K562 (cell line): ENCODE data around the gene GAMT. TPM values are rescaled to one million over a fixed set of nuclear protein-coding genes. Genes with fewer than 3 reads are reported as not detected.

Experiments
- ATAC-seq: fragments of 200-7000 bp; cut with Tn5 transposase; 3 replicates; pipeline ENCODE4 v1.9.1; 2020; ENCODE audit warnings: moderate library complexity
- BruUV-seq: library from RNA; stranded (reverse); fragments of 400-500 nt; replicated peaks from 2 replicates; lab custom pipeline; 2021; lab: Mats Ljungman, UMichigan
- CTCF ChIA-PET: fragments of 300-600 bp; formaldehyde crosslinking; extraction: SDS; loops from one replicate; lab custom pipeline; 2021; ENCODE audit warnings: low intra/inter-chr PET ratio; lab: Yijun Ruan, JAX
- POLR2A ChIA-PET: fragments of 300-600, 350-650 bp; sonication (Branson Sonifier 250); formaldehyde crosslinking; extraction: SDS; loops from one replicate; lab custom pipeline; 2021; ENCODE audit warnings: antibody characterized with exemption, inconsistent platforms; lab: Yijun Ruan, JAX
- DNase-seq, 4 experiments: peaks; one replicate each; pipeline versions ENCODE4 v3.0.0 to v3.0.0-alpha.2; 2011 to 2018; ENCODE audit warnings: low spot score in 3 of 4, mixed read lengths in 3 of 4; ENCODE audit errors: extremely low read depth in 1 of 4
- FAIRE-seq: peaks from 2 replicates; lab custom pipeline; 2011; peaks lifted over from hg19 to GRCh38; lab: Jason Lieb, UNC
- H2AFZ ChIP-seq: 2 replicates; pipeline ENCODE4 v1.6.0; 2011; ENCODE audit warnings: low read depth, low read length, control low read depth, inconsistent platforms
- H3K27ac ChIP-seq: fragments of 200-600 bp; 3 replicates; pipeline ENCODE4 v1.8.0; 2011; ENCODE audit warnings: low read depth, mild to moderate bottlenecking, control low read depth, inconsistent platforms, low read length, moderate library complexity, mixed read lengths; ENCODE audit errors: extremely low read depth
- H3K27me3 ChIP-seq, 2 experiments: fragments of 300-600 bp in 1 of 2; 2 replicates in 1 of 2; 3 replicates in 1 of 2; pipeline versions ENCODE4 v1.6.0 to v1.8.0; 2011; ENCODE audit warnings: inconsistent platforms in 2 of 2, low read length in 2 of 2, mild to moderate bottlenecking in 1 of 2, mixed read lengths in 1 of 2, moderate library complexity in 1 of 2; ENCODE audit not compliant: control insufficient read depth in 2 of 2, insufficient read depth in 2 of 2
- H3K36me3 ChIP-seq: fragments of 300-600 bp; 3 replicates; pipeline ENCODE4 v1.8.0; 2011; ENCODE audit warnings: mild to moderate bottlenecking, low read length, inconsistent platforms; ENCODE audit not compliant: control insufficient read depth, insufficient read depth
- H3K4me1 ChIP-seq, 2 experiments: fragments of 200-600 bp in 1 of 2; replicated peaks in 1 of 2; 2 replicates in 1 of 2; 3 replicates in 1 of 2; pipeline versions ENCODE4 v1.5.1 to v1.8.0; 2011; ENCODE audit warnings: inconsistent platforms in 2 of 2, low read length in 2 of 2, mild to moderate bottlenecking in 1 of 2, mixed read lengths in 1 of 2, moderate library complexity in 1 of 2; ENCODE audit not compliant: control insufficient read depth in 2 of 2, insufficient read depth in 2 of 2
- H3K4me2 ChIP-seq: 2 replicates; pipeline ENCODE4 v1.6.1; 2011; ENCODE audit warnings: low read length, control low read depth, inconsistent platforms, mixed read lengths; ENCODE audit not compliant: insufficient read depth
- H3K4me3 ChIP-seq: fragments of 200-600 bp; sonication (generic), shearing (Covaris generic); 2 replicates; pipeline ENCODE4 v1.5.1; 2016; ENCODE audit warnings: control low read depth, inconsistent platforms
- H3K79me2 ChIP-seq: fragments of 200-600 bp; 3 replicates; pipeline ENCODE4 v1.8.0; 2011; ENCODE audit warnings: low read length, inconsistent platforms; ENCODE audit not compliant: control insufficient read depth, insufficient read depth
- H3K9ac ChIP-seq, 2 experiments: 2 replicates each; pipeline versions ENCODE4 v1.6.0 to v1.6.1; 2011; ENCODE audit warnings: low read depth in 2 of 2, low read length in 2 of 2, control low read depth in 1 of 2, inconsistent platforms in 1 of 2, mild to moderate bottlenecking in 1 of 2, mixed read lengths in 1 of 2; ENCODE audit not compliant: insufficient read depth in 1 of 2
- H3K9me1 ChIP-seq: one replicate; pipeline ENCODE4 v1.6.0; 2011; ENCODE audit warnings: inconsistent platforms, mild to moderate bottlenecking, low read length, moderate library complexity; ENCODE audit not compliant: control insufficient read depth, insufficient read depth
- H3K9me3 ChIP-seq: replicated peaks from 2 replicates; pipeline ENCODE4 v1.5.1; 2011; ENCODE audit warnings: low read depth, low read length, inconsistent platforms; ENCODE audit not compliant: control insufficient read depth, insufficient read depth
- H4K20me1 ChIP-seq: replicated peaks from 2 replicates; pipeline ENCODE4 v1.6.1; 2011; ENCODE audit warnings: low read length, inconsistent platforms, mixed read lengths; ENCODE audit not compliant: control insufficient read depth, insufficient read depth
- CTCF ChIP-seq, 3 experiments: IDR thresholded peaks in 2 of 3; conservative IDR thresholded peaks in 1 of 3; 2 replicates each; pipeline ENCODE4 v1.5.1; 2011 to 2012; ENCODE audit warnings: low read length in 3 of 3, mild to moderate bottlenecking in 3 of 3, control low read depth in 2 of 3, improper control_type of control experiment in 1 of 3, inconsistent platforms in 1 of 3, low read depth in 1 of 3, mixed read lengths in 1 of 3, moderate library complexity in 1 of 3; ENCODE audit not compliant: insufficient read depth in 2 of 3
- ZBTB33 ChIP-seq: sonication (generic); formaldehyde crosslinking; IDR thresholded peaks from 2 replicates; pipeline ENCODE4 v1.8.1; 2023; ENCODE audit warnings: mild to moderate bottlenecking, missing genetic modification reagents
- ZNF707 ChIP-seq: fragments of 250-450 bp; sonication (Bioruptor Pico); conservative IDR thresholded peaks from 2 replicates; pipeline ENCODE4 v1.8.0; 2022; ENCODE audit warnings: inconsistent platforms, mild to moderate bottlenecking, moderate library complexity
- WGBS: fragments of 100-300 bp; shearing (Covaris generic); methylation state at CpG from one replicate; pipeline ENCODE4 v1.1.6; 2016; ENCODE audit warnings: low coverage, mixed read lengths; ENCODE audit not compliant: insufficient coverage; ENCODE audit errors: missing lambda C conversion rate; 5-methylcytosine and 5-hydroxymethylcytosine counted together
- in situ Hi-C: fragments of 300-500 bp; cut with MboI; formaldehyde crosslinking; loops from 4 replicates; pipeline ENCODE4 v1.15.0; 2018; ENCODE audit warnings: inconsistent platforms, mixed read lengths
- intact Hi-C: fragments of 100-400 bp; cut with micrococcal nuclease; formaldehyde crosslinking; loops from 2 replicates; pipeline ENCODE4 v1.14.2; 2022
- polyA plus RNA-seq, 8 experiments: library from polyadenylated mRNA; depleted of rRNA in 4 of 8; stranded (reverse) in 5 of 8; unstranded in 3 of 8; fragments of >200 nt; fragmentation: Nextera tagmentation in 2 of 8; fragmentation: Illumina TruSeq in 1 of 8; extraction: Ambion mirVana in 2 of 8; extraction: Trizol in 1 of 8; gene quantifications; 2 replicates each; pipeline versions ENCODE4 v1.2.1 to v1.2.3, GENCODE V29; 2011 to 2014; ENCODE audit warnings: inconsistent platforms in 1 of 8, missing spikeins in 1 of 8
- total RNA-seq, 7 experiments: library from RNA; depleted of rRNA in 6 of 7; stranded (reverse); fragments of >200 nt in 6 of 7; fragmentation: Illumina TruSeq in 2 of 7; extraction: Trizol in 2 of 7; gene quantifications; 2 replicates each; pipeline versions ENCODE4 v1.2.1 to v1.2.3, GENCODE V29; 2011 to 2021; ENCODE audit warnings: low replicate concordance in 1 of 7

The GAMT gene
- total and polyA plus RNA-seq, 9 of the 15 experiments (the other 6 are each of a cell fraction or from before 2014, with no cell fraction given), result 1.3 to 35.3 (median 27.2) TPM

GRCh38 chr19:1377965-1378785, 23.2 kb downstream of the GAMT start:
- peak; percentile 31; the same call in 2 of the 3 replicates for ATAC-seq
- 88% methylated on average over 19 of the region's 33 CpGs for WGBS
- H3K79me2 ChIP-seq, result no peaks in the 10 kb centered on the region
- peaks cover 0 to 40% of the 10 kb centered on the region in 2 experiments; a peak in 2 of 5 replicates for H3K4me1 ChIP-seq
- FAIRE-seq, result no peak
- H3K36me3 ChIP-seq, result peaks cover 33% of the 10 kb centered on the region
- no peaks in the 10 kb centered on the region; the same call in 1 of the 2 replicates for H4K20me1 ChIP-seq
- 0 out of 4 replicates have a peak overlapping the region, but pooled peaks of 1 of the 2 experiments have one; percentile 13 for H3K9ac ChIP-seq
- in situ Hi-C loops (no loop called here), intact Hi-C loops (no loop called here)
- no peaks in the 10 kb centered on the region for H3K9me3 ChIP-seq
- no peak overlapping the region for H2AFZ ChIP-seq
- no peak overlapping the region for H3K4me2 ChIP-seq
- no peak overlapping the region for H3K4me3 ChIP-seq
- no peak for DNase-seq
- BruUV-seq, result no TSS peak
- ChIA-PET CTCF (no interaction called here), POLR2A (interaction anchor here (0.6 kb wide), 1 partner anchor 13 kb away, joined by 4 read pairs; no protein-coding TSS in a partner anchor)
- H3K9me1 ChIP-seq, result no peaks in the 10 kb centered on the region
- no peak overlapping the region for H3K27ac ChIP-seq
- TF ChIP-seq ZBTB33 (CRISPR knock-in tag) (peak; percentile 51; the same call in 1 of the 2 replicates), ZNF707 (no peak), CTCF (IDR thresholded peaks at IDR 0.05 in 2 of 3, conservative IDR thresholded peaks at IDR 0.05 in 1 of 3; ENCODE audit: insufficient read depth in 2 of 3, low read depth in 1 of 3, low read length in 3 of 3) (peak in 2 of 3 experiments; percentile 12 to 44; a peak in 3 of 6 replicates)
- H3K27me3 ChIP-seq, result no peaks in the 10 kb centered on the region
